PC-9 (cell line): ENCODE data around the gene SYNDIG1.

Experiments
- EZH2 ChIP-seq: fragments of 200-600 bp; sonication (generic); IDR thresholded peaks from 2 replicates; pipeline ENCODE4 v1.8.0; 2017; ENCODE audit warnings: antibody characterized with exemption, low read depth
- TF ChIP-seq, protein P1 (sequence below): fragments of 200-600 bp; sonication (generic); conservative IDR thresholded peaks from 2 replicates; pipeline ENCODE4 v1.6.1; 2017; ENCODE audit warnings: mixed run types, antibody characterized with exemption, mild to moderate bottlenecking, moderate library complexity

DNA sequence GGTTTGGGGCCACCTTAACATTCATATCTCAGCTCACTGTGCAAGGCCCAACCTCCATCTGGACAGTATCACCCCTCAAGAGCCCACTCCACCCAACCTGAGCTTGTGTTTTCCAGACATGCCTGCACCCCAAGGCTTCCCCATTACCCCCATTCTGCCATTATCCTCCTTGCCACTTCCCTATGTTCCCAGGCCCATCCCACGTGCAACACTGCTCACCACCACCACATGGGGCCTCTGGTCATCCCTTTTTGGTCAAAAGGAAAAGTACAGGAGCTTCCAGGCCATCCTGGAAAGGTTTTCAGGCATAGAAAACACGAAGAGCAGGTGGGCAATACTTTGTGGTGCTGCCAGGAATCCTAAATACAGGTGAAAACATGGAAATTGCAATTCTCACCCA lies 140.3 kb downstream of the SYNDIG1 start:
- TF ChIP-seq, protein P1, sequence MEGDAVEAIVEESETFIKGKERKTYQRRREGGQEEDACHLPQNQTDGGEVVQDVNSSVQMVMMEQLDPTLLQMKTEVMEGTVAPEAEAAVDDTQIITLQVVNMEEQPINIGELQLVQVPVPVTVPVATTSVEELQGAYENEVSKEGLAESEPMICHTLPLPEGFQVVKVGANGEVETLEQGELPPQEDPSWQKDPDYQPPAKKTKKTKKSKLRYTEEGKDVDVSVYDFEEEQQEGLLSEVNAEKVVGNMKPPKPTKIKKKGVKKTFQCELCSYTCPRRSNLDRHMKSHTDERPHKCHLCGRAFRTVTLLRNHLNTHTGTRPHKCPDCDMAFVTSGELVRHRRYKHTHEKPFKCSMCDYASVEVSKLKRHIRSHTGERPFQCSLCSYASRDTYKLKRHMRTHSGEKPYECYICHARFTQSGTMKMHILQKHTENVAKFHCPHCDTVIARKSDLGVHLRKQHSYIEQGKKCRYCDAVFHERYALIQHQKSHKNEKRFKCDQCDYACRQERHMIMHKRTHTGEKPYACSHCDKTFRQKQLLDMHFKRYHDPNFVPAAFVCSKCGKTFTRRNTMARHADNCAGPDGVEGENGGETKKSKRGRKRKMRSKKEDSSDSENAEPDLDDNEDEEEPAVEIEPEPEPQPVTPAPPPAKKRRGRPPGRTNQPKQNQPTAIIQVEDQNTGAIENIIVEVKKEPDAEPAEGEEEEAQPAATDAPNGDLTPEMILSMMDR = no peak
- no peak for TF ChIP-seq EZH2
